SH-SY5Y (cell line): ENCODE data around the gene CLDN20.

Experiments used
- GATA2 ChIP-seq: IDR thresholded peaks from 2 replicates; pipeline ENCODE4 v1.6.1; 2011; ENCODE audit warnings: mild to moderate bottlenecking, low read depth, low read length
- GATA3 ChIP-seq: IDR thresholded peaks from 2 replicates; pipeline ENCODE4 v1.6.1; 2011; ENCODE audit warnings: low read depth, mild to moderate bottlenecking, low read length, moderate library complexity

GRCh38 chr6:155248008-155249001 lies 15.5 kb upstream of the CLDN20 start:
- TF ChIP-seq GATA3 (no peak), GATA2 (no peak)
